BLaER1 treated with 17β-estradiol and CSF1 and Interleukin-3, amounts not matched to agents 10 nM and 100 nM (cell line): Measurements from ENCODE around the gene OR8D1.
"Not testable (repeated sequence)": the region's sequence is repeated elsewhere in the genome, so short reads cannot be mapped to it uniquely, and the experiment has no call there.

ENCODE experiments used
- H3K27ac ChIP-seq, 11 experiments: shearing (Covaris generic); formaldehyde crosslinking; 2 replicates each; pipeline ENCODE4 v1.8.1; 2022
- H3K27me3 ChIP-seq, 11 experiments: shearing (Covaris generic); formaldehyde crosslinking; 2 replicates each; pipeline ENCODE4 v1.8.1; 2022
- H3K36me3 ChIP-seq, 11 experiments: shearing (Covaris generic); formaldehyde crosslinking; 2 replicates each; pipeline ENCODE4 v1.8.1; 2022
- H3K4me1 ChIP-seq, 10 experiments: shearing (Covaris generic); formaldehyde crosslinking; 2 replicates each; pipeline ENCODE4 v1.8.1; 2022
- H3K4me2 ChIP-seq, 11 experiments: shearing (Covaris generic); formaldehyde crosslinking; 2 replicates each; pipeline ENCODE4 v1.8.1; 2022
- H3K4me3 ChIP-seq, 10 experiments: shearing (Covaris generic); formaldehyde crosslinking; 2 replicates each; pipeline ENCODE4 v1.8.1; 2022
- H3K9ac ChIP-seq, 11 experiments: shearing (Covaris generic); formaldehyde crosslinking; 2 replicates each; pipeline ENCODE4 v1.8.1; 2022
- H3K9me3 ChIP-seq, 11 experiments: shearing (Covaris generic); formaldehyde crosslinking; replicated peaks in 1 of 11; 2 replicates each; pipeline ENCODE4 v1.8.1; 2022
- H4K20me1 ChIP-seq, 11 experiments: shearing (Covaris generic); formaldehyde crosslinking; 2 replicates each; pipeline ENCODE4 v1.8.1; 2022
- Cebpa-rat ChIP-seq, 11 experiments: shearing (Covaris generic); IDR thresholded peaks; 2 replicates each; pipeline ENCODE4 v1.8.1; 2022

OR8D1 gene

DNA sequence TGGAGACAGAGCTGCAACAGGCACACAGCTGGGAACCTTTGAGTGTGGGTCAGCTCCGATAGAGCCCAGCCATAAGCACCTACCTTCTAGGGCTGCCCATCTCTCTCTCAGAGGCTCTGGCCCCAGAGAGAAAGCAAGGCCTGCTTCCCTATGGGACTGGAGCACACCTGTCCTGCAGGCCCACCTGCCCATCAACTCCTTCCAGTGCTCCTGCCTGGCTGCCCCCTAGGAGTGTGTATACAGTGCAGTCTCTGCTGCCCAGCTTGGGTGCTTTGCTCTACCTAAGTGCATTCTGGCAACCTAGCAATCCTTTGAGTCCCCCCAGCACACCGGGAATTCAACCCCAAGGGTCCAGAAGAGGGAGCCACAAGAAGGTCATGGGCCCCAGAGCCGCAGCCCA is 36.5 kb downstream of the OR8D1 start:
- TF ChIP-seq Cebpa-rat (IDR thresholded peaks at IDR 0.05), result no peak
- no peaks in the 10 kb centered on the region for H4K20me1 ChIP-seq
- H3K9ac ChIP-seq, result no peak overlapping the region
- peaks cover 0 to 18% (median 8%) of the 10 kb centered on the region in 11 experiments; a peak in 13 of 22 replicates for H3K9me3 ChIP-seq
- H3K4me1 ChIP-seq, result peaks cover 10 to 26% (median 17%) of the 10 kb centered on the region in 10 experiments; a peak in 17 of 20 replicates
- H3K4me3 ChIP-seq, result no peak overlapping the region
- peak overlapping the region in 10 of 11 experiments; percentile 3 to 55 (median 37); a peak in 17 of 22 replicates for H3K4me2 ChIP-seq
- H3K36me3 ChIP-seq, result no peaks in the 10 kb centered on the region
- no peaks in the 10 kb centered on the region for H3K27me3 ChIP-seq
- no peak overlapping the region for H3K27ac ChIP-seq

DNA sequence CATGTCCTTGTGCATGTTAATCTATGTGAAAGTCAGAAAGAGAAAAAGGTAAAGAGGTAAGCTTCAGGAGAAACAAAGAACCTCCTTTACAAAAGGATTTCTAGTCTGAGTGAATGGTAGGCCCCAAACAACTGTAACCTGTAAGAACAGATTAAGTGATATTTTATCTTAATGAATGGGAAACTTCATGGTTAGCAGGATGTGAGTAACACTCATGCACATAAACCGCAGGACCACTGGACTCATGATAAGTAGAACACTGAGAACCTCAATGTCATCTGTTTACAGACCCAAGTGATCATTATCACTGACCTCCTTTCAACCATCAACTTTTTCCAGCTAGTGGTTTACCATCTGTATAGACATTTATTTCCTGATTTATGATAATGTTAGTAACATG is 37.7 kb downstream of the OR8D1 start:
- no peaks in the 10 kb centered on the region for H3K27me3 ChIP-seq
- no peak for TF ChIP-seq Cebpa-rat (IDR thresholded peaks at IDR 0.05)
- H3K9me3 ChIP-seq, result peaks cover 0 to 7% (median 4%) of the 10 kb centered on the region in 11 experiments; a peak in 7 of 22 replicates
- peaks cover 10 to 26% (median 17%) of the 10 kb centered on the region in 10 experiments; a peak in 17 of 20 replicates for H3K4me1 ChIP-seq
- no peaks in the 10 kb centered on the region for H4K20me1 ChIP-seq
- H3K4me2 ChIP-seq, result peak overlapping the region; percentile 17 to 55 (median 38); a peak in 16 of 22 replicates
- H3K4me3 ChIP-seq, result no peak overlapping the region
- H3K9ac ChIP-seq, result no peak overlapping the region
- H3K36me3 ChIP-seq, result no peaks in the 10 kb centered on the region
- no peak overlapping the region for H3K27ac ChIP-seq

DNA sequence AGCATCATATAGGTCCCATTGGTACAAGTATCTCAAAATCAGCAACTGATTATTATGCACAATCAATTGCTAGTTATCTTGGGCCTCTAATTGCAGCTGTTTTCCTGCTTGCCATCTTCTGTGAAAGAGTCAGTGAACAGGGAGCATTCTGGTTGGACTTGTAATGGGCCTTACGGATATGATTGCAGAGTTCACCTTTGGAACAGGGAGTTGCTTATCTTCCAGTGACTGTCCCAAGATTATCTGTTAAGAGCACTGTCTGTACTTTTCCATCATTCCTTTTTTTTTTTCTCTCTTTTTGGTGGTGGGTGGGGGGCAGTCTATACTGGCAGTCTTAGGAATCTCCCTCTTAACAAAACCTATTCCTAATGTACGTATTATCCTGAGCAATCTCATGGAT is 39.7 kb downstream of the OR8D1 start:
- Histone ChIP-seq H3K27ac (no peak overlapping the region), H3K9ac (no peak overlapping the region), H3K9me3 (no peaks in the 10 kb centered on the region), H4K20me1 (no peaks in the 10 kb centered on the region), H3K4me1 (peaks cover 10 to 26% (median 17%) of the 10 kb centered on the region in 10 experiments; a peak in 17 of 20 replicates), H3K4me3 (no peak overlapping the region), H3K4me2 (no peak overlapping the region), H3K36me3 (no peaks in the 10 kb centered on the region), H3K27me3 (no peaks in the 10 kb centered on the region)
- TF ChIP-seq Cebpa-rat (IDR thresholded peaks at IDR 0.05), result no peak

DNA sequence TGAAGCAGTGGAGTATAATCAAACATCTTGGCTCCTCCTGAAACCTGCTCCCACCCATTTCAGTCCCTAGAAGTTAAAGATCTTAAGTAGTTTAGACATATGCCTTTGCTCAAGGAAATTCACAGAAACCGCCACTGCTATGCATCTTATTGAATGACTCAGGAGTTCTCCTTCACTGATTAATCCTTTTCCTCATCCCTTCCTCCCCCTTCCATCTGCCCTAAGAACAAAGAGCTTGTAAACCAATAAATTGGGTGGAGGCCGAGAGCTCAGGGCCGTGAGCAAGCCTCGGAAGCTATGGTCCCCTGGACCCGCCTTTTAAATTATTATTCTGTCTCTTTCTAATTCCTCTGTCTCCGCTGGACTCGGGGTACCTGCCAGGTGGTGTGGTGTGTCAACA is 42.9 kb downstream of the OR8D1 start:
- H3K27ac ChIP-seq, H3K4me2 ChIP-seq, H3K27me3 ChIP-seq: not testable (repeated sequence)

DNA sequence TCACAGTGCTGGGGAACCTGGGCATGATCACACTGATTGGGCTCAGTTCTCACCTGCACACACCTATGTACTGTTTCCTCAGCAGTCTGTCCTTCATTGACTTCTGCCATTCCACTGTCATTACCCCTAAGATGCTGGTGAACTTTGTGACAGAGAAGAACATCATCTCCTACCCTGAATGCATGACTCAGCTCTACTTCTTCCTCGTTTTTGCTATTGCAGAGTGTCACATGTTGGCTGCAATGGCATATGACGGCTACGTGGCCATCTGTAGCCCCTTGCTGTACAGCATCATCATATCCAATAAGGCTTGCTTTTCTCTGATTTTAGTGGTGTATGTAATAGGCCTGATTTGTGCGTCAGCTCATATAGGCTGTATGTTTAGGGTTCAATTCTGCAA is 48.7 kb downstream of the OR8D1 start:
- H4K20me1 ChIP-seq, H3K9ac ChIP-seq, H3K9me3 ChIP-seq, H3K36me3 ChIP-seq, H3K4me1 ChIP-seq, H3K4me3 ChIP-seq, H3K4me2 ChIP-seq, H3K27me3 ChIP-seq, H3K27ac ChIP-seq: not testable (repeated sequence)

More for the DNA sequence above, 42.9 kb downstream of the OR8D1 start:
- not testable (repeated sequence) for H4K20me1 ChIP-seq, H3K9ac ChIP-seq, H3K4me3 ChIP-seq, H3K9me3 ChIP-seq, H3K4me1 ChIP-seq, H3K36me3 ChIP-seq

DNA sequence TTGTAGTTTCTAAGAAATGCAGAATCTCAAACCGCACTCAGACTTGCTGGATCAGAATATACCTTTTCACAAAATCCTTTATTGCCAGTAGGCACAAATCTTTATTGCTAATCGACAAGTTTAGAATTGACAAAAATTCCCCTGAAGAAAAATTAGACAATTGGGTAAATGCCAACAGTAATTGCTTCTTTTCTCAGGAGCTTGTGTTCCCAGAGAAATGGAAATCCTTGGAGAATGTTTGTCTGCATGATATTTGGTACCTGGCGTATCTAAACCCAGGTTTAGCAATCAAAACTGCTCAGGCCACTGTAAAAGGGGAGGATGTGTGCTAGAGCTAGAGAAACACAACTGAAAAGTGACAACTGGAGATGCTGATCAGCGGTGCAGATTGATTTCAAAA is 57.7 kb downstream of the OR8D1 start, which contains the start of gene OR8G5:
Gene OR8G5, plus strand, starts transcription at position 301 of the 400 bp plus-strand sequence. CDS start 8,556 bp downstream, outside the sequence.
- Histone ChIP-seq H3K36me3 (no peaks in the 10 kb centered on the region), H3K9me3 (no peaks in the 10 kb centered on the region), H3K27me3 (no peaks in the 10 kb centered on the region), H3K27ac (no peak within 1 kb of the TSS), H3K4me2 (no peak within 1 kb of the TSS), H3K4me1 (0 out of 20 replicates have a peak, but pooled peaks cover 0 to 5% (median 0%) of the 10 kb centered on the region in 10 experiments), H3K4me3 (no peak within 1 kb of the TSS), H4K20me1 (no peaks in the 10 kb centered on the region), H3K9ac (no peak within 1 kb of the TSS)
- TF ChIP-seq Cebpa-rat (IDR thresholded peaks at IDR 0.05), result no peak
